ENCODE results near the gene CACYBP.
A peak's percentile ranks its signal among the peaks of the same experiment; 100 is the strongest.

Gene CACYBP

GRCh38 chr1:174971902-174972301 is 27.8 kb upstream of the CACYBP start:
- no peak for DNase-seq (ENCODE audit: low read depth)
- TF ChIP-seq, protein P1, sequence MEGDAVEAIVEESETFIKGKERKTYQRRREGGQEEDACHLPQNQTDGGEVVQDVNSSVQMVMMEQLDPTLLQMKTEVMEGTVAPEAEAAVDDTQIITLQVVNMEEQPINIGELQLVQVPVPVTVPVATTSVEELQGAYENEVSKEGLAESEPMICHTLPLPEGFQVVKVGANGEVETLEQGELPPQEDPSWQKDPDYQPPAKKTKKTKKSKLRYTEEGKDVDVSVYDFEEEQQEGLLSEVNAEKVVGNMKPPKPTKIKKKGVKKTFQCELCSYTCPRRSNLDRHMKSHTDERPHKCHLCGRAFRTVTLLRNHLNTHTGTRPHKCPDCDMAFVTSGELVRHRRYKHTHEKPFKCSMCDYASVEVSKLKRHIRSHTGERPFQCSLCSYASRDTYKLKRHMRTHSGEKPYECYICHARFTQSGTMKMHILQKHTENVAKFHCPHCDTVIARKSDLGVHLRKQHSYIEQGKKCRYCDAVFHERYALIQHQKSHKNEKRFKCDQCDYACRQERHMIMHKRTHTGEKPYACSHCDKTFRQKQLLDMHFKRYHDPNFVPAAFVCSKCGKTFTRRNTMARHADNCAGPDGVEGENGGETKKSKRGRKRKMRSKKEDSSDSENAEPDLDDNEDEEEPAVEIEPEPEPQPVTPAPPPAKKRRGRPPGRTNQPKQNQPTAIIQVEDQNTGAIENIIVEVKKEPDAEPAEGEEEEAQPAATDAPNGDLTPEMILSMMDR (IDR thresholded peaks at IDR 0.05; ENCODE audit: low read depth, low read length, missing control alignments): no peak

DNA sequence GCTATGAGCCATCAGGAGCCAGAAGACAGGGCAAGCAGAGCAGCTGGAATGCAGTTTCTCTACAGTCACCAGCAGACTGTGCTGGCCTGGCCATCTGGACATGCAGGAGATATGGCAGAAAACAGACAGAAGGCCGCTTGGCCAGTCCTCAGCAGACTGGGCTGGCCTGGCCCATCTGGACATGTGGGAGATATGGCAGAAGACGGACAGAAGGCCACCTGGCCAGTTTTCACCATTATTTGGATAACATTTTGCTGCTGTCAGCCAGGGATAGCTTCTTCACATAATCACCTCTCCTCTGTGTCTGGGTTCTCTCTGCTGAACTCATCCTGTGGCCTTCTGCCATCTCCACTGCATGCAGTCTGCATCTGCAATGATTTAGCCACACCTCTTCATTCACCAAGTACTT is 25.0 kb upstream of the CACYBP start:
- TF ChIP-seq, protein P1 (IDR thresholded peaks at IDR 0.05; ENCODE audit: low read depth, low read length, missing control alignments): no peak
- DNase-seq (ENCODE audit: low read depth): no peak
- no peak overlapping the region for H3K4me3 ChIP-seq (ENCODE audit: low read depth, low read length)

More at GRCh38 chr1:174971902-174972301, 27.8 kb upstream of the CACYBP start:
- H3K4me3 ChIP-seq (ENCODE audit: low read depth, low read length): no peak overlapping the region

DNA sequence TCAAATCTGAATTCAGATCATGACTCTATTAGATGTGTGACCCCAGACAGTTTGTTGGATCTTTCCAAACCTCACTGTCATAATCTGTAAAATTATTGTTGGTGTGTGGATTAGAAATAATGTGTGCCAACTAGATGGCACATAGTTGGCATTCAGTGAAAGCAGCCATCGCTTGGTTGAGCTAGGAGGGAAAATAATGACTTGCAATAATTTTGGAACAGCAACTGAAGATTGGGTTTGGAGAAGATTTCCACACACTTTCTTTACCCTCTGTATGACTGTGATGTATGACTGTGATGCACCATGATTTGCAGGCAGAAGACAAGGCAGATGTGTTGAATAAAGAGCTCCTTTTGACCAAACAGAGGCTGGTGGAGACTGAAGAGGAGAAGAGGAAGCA is 24.0 kb upstream of the CACYBP start:
- TF ChIP-seq, protein P1 (IDR thresholded peaks at IDR 0.05; ENCODE audit: low read depth, low read length, missing control alignments): no peak
- no peak for DNase-seq (ENCODE audit: low read depth)
- no peak overlapping the region for H3K4me3 ChIP-seq (ENCODE audit: low read depth, low read length)

DNA sequence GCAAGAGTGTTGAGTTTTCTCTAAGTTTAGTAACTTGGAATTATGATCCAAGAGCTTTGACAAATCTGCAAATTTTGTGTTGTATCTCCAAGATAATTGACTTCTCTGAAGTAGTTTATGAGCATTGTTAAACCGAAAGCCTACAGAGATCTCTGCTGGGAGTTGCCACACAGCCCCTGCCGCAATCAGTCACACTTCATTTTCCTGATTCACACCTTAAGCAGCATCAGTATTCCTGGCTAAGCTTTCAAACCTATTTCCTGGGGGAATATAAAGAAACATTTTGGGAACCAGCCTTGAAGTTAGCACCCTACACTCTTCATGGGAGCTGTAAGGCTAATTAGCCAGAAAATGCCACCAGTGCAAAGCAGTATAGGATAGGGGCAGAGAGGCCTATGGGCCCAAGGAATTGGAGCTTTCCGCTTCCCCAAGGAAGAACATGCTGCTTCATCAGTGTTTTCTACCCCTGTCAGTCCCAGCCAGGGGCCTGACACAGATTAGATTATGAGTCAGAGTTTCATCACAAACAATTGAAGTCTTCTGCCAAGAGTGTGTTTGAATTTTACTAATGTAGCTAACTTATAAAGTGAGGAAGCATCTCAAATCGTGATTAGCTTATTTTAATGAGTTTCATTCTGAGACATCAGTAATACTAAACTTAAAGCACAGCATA is 23.2 kb upstream of the CACYBP start:
- no peak for DNase-seq (ENCODE audit: low read depth)
- no peak overlapping the region for H3K4me3 ChIP-seq (ENCODE audit: low read depth, low read length)
- TF ChIP-seq, protein P1 (IDR thresholded peaks at IDR 0.05; ENCODE audit: low read depth, low read length, missing control alignments): no peak

DNA sequence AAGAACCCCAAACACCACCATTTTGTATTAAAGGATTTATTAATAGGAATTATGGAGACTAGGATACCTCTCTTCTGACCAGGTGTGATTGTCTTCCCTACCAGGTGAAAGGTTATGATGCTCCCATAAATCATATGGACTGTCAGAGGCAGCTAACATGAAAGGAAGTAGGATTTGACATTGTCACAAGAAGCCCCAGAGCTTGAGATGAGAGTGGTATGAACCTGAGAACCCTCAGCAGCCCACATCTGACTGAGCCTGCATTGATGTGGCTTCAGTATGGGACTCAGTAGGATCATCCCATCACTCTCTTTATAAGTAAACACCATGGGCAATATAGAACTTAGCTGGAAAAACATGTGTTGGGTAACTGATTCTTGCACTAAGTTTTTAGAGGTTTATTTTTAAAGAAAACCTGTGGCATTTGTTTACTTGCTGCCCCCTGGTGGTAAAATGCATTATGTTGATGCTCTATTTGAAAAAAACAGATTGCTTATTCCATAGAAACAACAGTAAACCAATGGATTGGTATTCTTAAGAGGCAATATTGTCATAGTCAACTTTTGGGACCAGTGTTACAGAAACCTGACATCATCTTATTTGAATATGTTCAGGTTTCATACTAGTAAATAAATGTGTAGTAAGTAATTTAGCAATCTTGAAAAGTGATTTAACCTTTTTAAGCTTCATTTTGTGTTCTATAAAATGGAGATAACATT is 16.6 kb upstream of the CACYBP start:
- H3K4me3 ChIP-seq (ENCODE audit: low read depth, low read length): no peak overlapping the region
- no peak for DNase-seq (ENCODE audit: low read depth)
- TF ChIP-seq, protein P1 (IDR thresholded peaks at IDR 0.05; ENCODE audit: low read depth, low read length, missing control alignments): peak; percentile 49

GRCh38 chr1:174984952-174985351 is 14.8 kb upstream of the CACYBP start:
- no peak overlapping the region for H3K4me3 ChIP-seq (ENCODE audit: low read depth, low read length)
- TF ChIP-seq, protein P1 (IDR thresholded peaks at IDR 0.05; ENCODE audit: low read depth, low read length, missing control alignments): no peak
- DNase-seq (ENCODE audit: low read depth): no peak
